HG02970 (cell line): ENCODE results near the gene TBC1D16.
"Not testable (repeated sequence)": the region's sequence is repeated elsewhere in the genome, so short reads cannot be mapped to it uniquely, and the experiment has no call there.

ENCODE experiments used
- ATAC-seq: cut with Tn5 transposase; IDR thresholded peaks from one replicate; pipeline ENCODE4 v1.9.1; 2021; ENCODE audit warnings: mild to moderate bottlenecking, moderate library complexity, moderate number of reproducible peaks; ENCODE audit not compliant: unreplicated experiment, low FRiP score

Gene TBC1D16

DNA sequence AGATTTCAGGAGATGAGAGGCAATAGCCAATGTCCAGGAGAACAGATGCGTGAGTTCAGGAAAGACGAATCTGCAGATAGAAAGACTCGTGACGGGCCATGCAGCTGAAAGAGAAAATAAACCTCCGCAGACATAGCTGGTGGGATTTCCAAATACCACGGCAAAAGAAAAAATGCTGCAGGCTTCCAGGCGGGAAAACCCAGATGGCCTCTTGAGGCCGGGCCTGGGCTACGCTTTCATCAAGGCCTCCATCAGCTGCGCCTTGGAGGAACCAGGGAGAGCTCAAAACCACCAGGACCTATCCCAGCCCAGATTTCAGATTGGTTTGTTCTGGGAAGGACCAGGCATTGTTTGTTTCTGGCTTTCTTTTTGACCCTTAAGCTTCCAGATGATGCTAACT lies 17.4 kb upstream of the TBC1D16 start:
- ATAC-seq = no peak

DNA sequence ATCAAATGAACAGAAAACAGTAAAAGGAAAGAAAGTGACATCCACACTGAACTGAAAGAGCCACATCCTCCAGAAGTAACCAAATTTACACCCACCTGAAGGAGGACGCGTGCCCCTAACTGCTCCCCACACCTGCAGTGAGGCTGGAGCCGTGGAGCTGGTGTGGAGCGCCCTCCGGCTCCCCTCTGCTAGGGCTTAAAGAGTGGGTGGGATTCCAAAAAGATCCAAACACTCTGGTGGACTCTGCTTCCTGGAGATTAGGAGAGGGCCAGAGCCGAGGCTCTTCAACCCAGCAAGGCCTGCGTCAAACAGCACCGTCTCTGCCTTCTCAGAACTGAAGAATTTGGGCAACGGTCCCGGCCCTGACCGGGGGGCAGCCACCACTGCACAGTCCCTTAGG lies 16.0 kb upstream of the TBC1D16 start:
- no peak for ATAC-seq

DNA sequence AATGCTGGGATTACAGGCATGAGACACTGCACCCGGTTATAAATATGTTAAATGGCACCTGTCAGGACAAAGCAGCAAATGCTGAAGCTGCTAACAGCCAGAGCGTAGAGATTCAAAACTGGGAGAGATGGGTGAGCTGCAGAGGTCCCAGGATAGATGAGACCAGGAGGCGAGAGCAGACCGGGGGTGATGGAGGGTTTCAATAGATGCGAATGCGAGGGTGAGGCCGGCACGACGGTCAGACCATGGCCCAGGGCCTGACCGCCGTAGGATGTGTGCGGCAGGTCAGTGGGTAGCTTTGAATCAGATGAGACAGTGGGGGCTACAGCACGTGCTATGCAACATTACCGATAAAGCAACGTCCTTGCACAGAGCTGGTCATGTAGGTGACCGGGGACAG lies 15.0 kb upstream of the TBC1D16 start:
- no peak for ATAC-seq

DNA sequence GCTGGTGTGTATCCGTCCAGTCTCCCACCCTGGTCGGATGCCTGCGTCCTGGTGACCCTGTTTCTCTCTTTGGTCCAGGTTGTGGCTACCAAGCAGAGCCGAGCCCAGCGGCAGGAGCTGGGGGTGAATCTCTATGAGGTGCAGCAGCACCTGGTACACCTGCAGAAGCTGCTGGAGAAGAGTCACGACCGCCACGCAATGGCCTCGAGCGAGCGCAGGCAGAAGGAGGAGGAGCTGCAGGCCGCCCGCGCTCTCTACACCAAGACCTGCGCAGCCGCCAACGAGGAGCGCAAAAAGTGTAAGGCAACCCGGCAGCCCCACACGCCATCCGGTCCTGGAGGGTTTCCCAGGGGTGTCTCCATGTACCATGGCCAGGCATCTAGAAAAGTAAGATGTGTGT lies 14.3 kb upstream of the TBC1D16 start:
- ATAC-seq = no peak

DNA sequence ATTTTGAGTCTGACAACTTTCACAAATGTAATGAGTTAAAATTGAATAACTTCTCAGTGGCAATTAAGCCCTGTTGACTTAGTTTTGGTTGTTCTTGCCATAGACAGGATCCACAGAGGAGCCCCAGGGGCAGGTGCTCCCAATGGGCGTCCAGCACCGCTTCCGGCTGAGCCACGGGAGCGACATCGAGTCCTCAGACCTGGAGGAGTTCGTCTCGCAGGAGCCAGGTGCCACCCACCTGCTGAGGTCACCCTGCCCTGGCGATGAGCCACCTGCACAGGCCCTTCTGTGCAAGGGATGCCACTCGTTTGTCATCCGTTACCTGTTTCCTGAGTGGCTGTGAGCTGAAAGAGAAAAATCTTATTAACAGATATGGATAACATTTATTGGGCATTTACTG lies 11.5 kb upstream of the TBC1D16 start:
- ATAC-seq = no peak

DNA sequence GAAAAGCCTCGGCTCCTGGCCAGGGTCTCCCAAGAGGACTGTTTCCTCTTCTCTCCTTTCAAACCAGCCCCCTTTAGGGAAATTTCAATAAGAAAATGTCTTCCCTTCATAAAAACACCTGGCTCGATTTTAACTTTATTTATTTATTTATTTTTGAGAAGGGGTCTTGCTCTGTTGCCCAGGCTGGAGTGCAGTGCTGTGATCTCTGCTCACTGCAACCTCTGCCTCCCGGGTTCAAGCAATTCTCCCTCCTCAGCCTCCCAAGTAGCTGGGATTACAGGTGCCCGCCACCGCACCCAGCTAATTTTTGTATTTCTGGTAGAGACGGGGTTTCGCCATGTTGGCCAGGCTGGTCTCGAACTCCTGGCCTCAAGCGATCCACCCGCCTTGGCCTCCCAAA lies 11.0 kb upstream of the TBC1D16 start:
- ATAC-seq = not testable (repeated sequence)

DNA sequence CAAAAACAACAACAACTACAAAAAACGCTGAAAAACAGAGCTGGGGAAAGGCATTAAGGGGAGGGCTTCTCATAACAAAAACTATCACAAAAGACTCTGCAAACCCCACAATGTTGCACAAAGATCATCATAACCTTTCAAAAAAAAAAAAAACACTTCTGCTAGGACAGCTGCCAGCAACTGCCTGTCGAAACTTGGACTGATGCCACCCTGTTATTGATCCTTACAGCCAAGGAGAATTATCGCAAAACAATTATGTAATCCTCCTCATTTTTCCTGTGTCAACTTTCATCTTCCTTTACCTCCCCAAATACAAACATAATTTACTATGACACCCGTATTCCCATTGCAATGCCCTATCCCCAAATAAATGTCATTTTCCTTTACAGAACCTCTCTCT lies 10.0 kb upstream of the TBC1D16 start:
- ATAC-seq = no peak

DNA sequence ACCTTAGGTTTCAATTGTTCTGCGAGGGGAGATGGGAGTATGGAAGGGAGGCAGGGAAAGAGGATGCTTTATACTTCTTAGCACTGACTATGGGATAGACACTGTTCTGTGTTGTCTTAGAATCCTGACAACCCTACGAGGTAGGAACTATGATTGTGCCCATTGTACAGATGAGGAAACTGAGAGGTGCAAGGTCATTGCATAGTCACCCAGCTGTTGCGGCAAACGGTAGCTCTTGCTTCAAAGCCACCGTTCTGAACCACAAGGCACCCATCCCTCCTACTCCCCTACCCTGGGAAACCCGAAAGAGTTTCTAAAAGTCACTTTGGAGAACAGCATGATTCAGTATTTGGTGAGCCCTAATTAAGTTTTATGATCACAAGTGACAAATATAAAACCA lies 8.3 kb upstream of the TBC1D16 start:
- no peak for ATAC-seq

DNA sequence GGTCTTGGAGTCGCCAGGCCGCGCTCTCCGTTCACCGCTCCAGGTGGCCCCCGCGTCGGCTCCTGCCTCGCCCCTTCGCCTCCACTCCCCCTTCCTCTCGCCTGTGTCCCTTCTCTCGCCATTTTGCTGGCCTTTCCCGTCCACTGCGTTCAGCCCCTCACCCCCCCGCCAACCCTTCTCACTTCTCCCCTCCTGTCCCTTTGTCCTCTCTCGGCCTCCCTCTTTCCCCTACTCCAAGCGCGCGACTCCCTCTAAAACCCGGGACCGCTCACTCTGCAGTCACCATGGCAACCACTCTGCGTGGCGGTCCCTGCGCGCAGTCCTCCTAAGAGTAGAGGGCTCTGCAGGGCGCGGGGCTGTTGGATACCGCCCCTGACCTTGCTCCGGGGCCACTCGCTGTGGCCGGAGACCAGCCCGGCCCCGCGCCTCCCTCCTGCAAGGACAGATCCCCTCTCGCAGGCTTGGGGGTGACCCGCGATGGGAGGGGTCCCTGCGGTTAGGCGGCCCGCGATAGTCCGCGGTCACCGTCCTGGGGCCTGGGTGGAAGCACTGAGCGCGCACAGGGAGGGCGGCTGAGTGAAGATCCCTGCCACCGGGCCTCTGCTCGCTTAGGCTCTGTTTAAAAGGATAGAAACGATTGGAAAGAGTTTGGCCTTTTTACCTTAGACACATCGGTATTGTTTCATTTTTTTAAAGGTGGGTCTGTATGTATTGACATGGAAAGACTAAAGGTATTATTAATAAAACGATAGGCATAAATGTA lies 1.2 kb upstream of the TBC1D16 start:
- no peak for ATAC-seq

DNA sequence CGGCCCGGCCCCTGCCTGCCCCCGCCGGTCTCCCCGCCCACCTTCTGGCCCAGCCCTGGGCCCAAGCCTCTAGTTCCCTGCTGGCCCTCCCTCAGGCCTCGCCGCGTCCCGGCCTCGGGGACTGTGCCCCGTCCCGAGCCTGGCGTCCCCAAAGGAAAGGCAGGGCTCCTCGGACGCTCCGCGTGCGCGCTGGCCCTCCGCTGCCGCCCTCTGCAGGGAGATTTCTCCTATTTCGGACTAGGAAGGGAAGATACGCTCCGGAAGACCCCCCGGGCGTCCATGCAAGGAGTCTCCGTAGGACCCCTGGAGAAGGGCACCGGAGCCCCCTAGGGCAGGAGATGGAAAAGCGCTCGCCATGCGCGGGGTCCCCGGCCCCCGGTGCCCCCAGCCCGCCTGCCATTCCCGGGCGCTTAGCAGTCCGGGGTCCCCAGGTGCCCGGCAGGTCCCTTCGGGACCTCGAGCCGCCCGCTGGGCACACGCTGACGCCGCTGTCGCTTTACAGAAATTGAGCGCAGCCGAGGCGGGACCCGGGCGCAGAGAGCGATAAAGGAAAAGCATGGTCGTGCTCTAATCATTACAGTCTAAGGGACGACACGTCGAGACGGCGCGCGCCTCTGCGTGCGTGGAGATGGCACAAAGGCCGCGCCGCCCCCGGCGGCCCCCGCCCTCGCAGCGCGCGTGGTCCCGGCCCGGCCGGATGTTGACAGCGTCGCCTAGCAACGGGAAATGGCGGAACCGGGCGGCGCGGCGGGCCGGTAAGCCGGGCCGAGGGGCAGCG lies 454 bp upstream of the TBC1D16 start, which contains the start of gene CCDC40:
TSS of gene CCDC40 (plus strand) at position 706 of the 778 bp plus-strand sequence. CDS start at position 727, 21 bp downstream.
- no peak for ATAC-seq

DNA sequence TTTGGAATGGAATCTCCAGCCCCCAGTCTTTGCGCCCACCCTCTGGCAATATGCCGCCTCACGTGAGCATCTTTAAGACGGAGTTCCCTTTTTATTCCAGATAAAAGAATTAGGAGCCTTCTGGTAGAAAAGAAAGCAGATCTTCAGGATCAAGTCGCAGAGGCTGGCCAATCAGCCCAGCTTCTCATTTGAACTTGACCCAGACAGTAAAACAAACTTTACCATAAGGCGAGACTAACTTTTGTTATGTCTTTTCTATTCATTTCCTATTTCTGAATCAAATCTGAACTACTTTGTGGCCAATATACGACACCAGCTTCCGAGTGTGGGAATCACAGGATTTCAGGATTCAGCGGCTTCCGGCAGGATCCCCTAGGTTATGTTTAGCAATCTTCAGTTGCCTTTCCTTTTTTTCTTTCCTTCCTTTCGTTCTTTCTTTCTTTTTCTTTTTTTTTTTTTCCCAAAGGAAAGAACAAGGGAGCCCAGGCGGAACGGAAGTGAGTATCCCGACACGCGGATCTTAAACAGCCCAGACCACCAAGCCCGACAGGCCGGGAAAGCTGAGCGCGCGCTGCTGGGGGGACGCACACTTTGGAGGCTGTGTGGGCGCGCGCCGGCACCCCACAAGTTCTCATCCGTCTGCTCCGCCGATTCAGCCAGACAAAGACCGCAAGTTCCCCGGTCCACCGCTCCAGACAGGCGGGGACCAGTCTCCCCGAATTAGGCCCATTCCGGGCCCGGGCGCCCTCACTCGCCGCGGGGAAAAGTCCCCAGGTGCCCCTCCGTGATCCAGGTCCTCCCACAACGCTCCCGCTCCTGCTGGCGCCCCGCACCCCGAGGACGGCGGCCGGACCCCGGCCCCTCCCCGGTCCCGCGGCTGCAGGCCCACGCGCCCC lies 633 bp downstream of the TBC1D16 start:
- no peak for ATAC-seq

DNA sequence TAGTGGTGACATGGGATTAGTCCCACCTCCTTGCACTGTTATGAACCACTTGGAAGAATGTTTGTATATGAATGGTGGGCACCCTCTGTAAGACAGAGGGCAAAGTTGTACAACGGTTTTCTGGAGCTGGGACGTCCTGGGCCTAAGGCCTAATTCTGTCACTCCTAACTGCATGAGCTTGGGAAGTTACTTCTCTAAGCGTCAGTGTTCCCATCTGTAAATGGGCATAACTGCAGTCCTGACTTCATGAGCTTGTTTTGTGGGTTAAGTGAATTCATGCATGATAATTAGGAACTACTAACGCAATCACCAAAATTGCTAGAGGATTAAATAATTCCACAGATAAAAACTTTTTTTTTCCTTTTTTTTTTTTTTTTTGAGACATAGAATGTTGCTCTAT lies 1.8 kb downstream of the TBC1D16 start:
- ATAC-seq = no peak

DNA sequence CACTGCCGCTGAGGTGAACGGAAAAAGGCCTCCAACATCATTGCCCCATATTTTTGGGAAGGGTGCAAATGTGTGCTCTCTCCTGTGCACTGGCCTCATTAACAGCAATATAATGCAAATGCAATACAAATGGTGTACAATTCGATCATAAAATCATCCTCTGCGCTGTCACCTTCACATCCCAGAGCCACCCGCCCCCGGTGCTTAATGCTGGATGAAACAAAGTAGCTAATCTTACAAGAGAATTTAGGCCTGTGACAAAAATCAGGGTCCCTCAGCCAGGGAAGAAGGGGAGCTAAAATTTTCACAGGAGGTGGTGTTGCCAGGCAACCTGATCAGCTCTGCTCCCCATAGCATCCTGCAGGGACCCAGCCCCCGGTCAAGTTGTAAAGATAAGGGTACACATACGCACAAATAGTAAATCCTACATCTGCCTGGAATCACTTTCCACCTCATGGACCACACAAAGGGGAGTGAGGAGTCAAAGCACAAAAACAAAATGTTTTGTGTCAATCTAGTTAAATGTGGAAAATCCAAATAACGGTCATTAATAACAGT lies 3.0 kb downstream of the TBC1D16 start:
- no peak for ATAC-seq

DNA sequence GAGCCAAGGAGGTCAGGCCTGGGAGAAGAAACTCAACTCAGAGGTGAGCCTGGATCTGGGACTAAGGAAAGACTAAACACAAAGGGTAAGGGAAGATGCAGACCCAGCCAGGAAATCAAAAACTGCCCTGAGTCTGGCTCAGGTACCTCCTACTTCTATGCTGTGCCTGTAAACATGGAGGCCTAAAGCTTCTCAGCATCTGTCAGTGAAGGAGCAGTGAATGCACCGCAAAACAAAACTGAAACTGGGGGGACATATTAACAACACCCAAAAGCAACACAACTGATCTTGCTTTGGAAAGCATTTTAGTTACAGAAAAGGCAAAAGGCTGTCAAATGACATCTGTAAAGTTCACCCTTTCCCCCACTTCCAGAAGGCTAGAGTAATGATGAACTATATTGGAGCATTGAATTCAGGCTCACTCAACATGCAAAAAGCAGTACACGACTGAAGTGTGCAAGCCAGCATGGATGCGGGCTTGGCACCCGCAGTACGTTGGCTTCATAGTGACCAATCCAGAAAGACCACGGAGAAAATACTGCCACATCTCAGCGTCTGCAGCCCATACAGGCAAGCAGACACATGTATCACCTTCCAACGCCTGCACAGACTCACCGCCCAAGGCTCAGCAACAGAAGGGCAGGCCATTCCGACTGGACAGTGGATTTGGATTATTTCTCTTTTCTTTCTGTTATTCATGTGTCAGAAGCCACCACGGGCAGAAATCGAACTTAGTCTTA lies 3.8 kb downstream of the TBC1D16 start:
- no peak for ATAC-seq

DNA sequence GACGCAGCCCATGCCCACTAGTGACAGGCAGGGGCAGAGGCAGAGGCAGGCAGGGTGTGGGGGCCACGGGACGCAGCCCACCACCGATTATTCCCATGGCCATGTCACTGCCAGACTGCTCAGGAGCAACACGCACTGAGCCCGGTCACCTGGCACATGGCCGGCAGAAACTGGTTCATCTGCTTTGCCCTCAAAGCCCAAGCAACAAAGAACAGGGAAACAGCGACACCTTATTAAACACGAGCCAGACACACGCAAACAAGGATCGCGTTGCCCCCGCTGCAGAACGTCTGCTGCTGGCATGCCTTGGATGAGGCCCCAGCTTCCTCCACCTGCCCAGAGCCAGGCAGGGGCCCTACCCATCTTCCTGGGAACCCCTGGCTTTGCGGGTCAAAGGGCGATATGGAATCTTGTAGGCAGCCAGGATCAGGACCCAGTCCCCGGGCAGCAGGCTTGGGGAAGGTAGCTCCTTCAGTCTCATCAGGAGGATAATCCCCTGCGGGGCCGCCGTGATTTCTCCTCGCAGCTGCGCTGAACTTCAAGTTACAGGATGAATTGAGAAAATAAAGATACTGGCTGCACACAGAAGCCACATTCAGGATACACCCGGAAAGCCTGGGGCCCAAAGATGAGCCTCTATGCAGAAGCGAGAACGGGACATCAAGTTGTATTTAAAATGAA lies 4.8 kb downstream of the TBC1D16 start:
- ATAC-seq = no peak

DNA sequence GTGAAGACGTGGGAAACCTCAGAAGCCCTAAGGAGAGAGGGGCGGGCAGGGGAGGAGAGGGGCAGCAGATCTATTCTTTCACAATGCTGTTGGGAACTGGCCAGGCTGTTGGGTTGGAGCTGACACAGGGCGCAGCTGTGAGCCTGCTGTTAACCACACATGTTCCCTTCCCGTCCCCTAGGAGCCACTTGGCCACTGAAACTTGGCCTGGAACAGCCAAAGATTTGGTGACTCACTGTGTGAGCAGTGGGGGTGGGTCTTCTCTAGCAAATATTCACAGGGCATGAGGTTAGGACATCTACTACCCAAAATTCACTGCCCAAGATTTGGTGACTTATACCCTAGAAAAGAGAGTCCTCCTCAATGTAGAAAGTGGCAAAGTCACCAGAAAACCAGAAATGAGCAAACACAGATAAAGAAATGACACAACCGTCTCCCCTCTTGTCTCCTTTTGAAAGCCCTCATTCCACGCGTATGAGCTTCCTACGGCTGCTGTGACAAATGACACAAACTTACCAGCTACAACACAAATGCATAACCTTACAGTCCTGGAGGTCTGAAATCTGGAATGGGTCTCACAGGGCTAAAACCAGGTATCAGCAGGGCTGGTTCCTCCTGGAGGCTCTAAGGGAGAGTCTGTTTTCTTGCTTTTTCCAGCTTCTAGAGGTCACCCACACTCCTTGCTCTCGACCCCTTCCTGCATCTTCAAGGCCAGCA lies 6.3 kb downstream of the TBC1D16 start:
- no peak for ATAC-seq

DNA sequence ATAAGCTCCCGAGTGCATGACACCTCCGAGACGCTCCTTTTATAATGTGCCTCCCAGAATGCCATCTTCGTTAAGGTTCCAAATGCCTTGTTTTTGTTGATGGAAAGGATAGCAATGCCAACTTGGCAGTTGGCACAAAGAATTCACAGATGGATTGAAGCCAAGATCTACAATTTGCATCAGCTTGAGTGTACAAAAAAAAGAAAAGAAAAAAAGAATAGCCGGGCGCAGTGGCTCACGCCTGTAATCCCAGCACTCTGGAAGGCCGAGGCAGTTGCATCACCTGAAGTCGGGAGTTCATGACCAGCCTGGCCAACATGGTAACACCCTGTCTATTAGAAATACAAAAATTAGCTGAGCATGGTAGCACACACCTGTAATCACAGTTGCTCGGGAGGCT lies 7.6 kb downstream of the TBC1D16 start:
- ATAC-seq = no peak

DNA sequence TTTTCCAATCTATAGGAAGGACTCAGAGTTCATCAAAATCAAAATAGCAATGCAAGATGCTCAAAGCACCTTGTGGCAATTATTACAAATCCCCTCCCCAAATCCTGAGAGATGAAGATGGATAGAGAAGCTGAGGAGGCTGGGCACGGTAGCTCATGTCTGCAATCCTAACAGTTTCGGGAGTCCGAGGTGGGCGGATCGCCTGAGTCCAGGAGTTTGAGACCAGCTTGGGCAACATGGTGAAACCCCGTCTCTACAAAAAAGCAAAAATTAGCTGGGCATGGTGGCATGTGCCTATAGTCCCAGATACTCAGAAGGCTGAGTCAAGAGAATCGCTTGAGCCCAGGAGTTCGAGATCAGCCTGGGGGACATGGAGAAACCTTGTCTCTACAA lies 8.6 kb downstream of the TBC1D16 start:
- no peak for ATAC-seq
